HL-60 (cell line): ENCODE data around the gene LRRC8E.
A peak's percentile ranks its signal among the peaks of the same experiment; 100 is the strongest.

ENCODE experiments used
- DNase-seq, 2 experiments: peaks; one replicate each; pipeline ENCODE4 v3.0.0-alpha.2; 2010 to 2020; ENCODE audit warnings: low read depth in 1 of 2, low spot score in 1 of 2
- H3K27ac ChIP-seq: fragments of 250-450 bp; sonication (Bioruptor Pico); replicated peaks from 2 replicates; pipeline ENCODE4 v1.5.1; 2020; ENCODE audit warnings: mild to moderate bottlenecking, moderate library complexity
- H3K27me3 ChIP-seq: fragments of 250-450 bp; sonication (Bioruptor Pico); 2 replicates; pipeline ENCODE4 v1.5.1; 2021; ENCODE audit warnings: mild to moderate bottlenecking, moderate library complexity; ENCODE audit not compliant: insufficient read depth, poor library complexity, severe bottlenecking
- H3K4me3 ChIP-seq: replicated peaks from 2 replicates; pipeline ENCODE4 v1.5.1; 2011; ENCODE audit warnings: mild to moderate bottlenecking, control low read depth, low read length; ENCODE audit not compliant: insufficient read depth
- CTCF ChIP-seq: IDR thresholded peaks from one replicate; pipeline ENCODE4 v1.5.1; 2011; ENCODE audit warnings: low read length, control low read depth, inconsistent platforms; ENCODE audit not compliant: insufficient read depth
- GABPA ChIP-seq: IDR thresholded peaks from 2 replicates; pipeline ENCODE4 v1.6.1; 2012; ENCODE audit warnings: low read depth
- POLR2AphosphoS5 ChIP-seq: IDR thresholded peaks from 2 replicates; pipeline ENCODE4 v1.6.1; 2012; ENCODE audit warnings: low read depth
- SPI1 ChIP-seq: IDR thresholded peaks from 2 replicates; pipeline ENCODE4 v1.6.1; 2012; ENCODE audit warnings: low read depth, mild to moderate bottlenecking, borderline replicate concordance
- TF ChIP-seq, protein P1 (sequence below): IDR thresholded peaks from 2 replicates; pipeline ENCODE4 v1.6.1; 2012; ENCODE audit warnings: low read depth; ENCODE audit not compliant: insufficient replicate concordance

LRRC8E gene

GRCh38 chr19:7932930-7933300, 44.6 kb downstream of the LRRC8E start:
- no peak for DNase-seq
- Histone ChIP-seq H3K27ac (no peak overlapping the region), H3K27me3 (no peaks in the 10 kb centered on the region), H3K4me3 (no peak overlapping the region)
- no peak for TF ChIP-seq SPI1
- no peak for TF ChIP-seq GABPA
- no peak for TF ChIP-seq CTCF
- TF ChIP-seq, protein P1, sequence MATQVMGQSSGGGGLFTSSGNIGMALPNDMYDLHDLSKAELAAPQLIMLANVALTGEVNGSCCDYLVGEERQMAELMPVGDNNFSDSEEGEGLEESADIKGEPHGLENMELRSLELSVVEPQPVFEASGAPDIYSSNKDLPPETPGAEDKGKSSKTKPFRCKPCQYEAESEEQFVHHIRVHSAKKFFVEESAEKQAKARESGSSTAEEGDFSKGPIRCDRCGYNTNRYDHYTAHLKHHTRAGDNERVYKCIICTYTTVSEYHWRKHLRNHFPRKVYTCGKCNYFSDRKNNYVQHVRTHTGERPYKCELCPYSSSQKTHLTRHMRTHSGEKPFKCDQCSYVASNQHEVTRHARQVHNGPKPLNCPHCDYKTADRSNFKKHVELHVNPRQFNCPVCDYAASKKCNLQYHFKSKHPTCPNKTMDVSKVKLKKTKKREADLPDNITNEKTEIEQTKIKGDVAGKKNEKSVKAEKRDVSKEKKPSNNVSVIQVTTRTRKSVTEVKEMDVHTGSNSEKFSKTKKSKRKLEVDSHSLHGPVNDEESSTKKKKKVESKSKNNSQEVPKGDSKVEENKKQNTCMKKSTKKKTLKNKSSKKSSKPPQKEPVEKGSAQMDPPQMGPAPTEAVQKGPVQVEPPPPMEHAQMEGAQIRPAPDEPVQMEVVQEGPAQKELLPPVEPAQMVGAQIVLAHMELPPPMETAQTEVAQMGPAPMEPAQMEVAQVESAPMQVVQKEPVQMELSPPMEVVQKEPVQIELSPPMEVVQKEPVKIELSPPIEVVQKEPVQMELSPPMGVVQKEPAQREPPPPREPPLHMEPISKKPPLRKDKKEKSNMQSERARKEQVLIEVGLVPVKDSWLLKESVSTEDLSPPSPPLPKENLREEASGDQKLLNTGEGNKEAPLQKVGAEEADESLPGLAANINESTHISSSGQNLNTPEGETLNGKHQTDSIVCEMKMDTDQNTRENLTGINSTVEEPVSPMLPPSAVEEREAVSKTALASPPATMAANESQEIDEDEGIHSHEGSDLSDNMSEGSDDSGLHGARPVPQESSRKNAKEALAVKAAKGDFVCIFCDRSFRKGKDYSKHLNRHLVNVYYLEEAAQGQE, result no peak
- no peak for TF ChIP-seq POLR2AphosphoS5

DNA sequence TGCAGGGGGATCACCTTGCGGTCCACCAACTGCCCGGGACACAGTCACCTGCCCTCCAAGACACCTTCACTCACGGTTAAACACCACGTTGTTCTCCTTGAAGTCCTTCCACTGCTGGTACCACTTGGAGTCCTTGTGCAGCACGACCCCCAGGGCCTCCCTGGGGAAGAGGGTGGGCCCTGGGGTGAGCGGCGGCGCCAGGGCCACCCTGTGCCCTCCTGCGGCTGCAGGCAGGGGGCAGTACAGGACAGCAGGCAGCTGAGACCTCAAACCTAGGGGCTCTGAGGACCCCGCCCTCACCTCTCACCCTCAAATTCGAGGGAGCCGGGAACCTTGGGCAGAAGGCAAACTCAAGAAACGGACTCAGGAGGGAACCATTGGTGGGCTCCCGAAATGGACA, 45.1 kb downstream of the LRRC8E start:
- Histone ChIP-seq H3K27ac (no peak overlapping the region), H3K4me3 (no peak overlapping the region), H3K27me3 (no peaks in the 10 kb centered on the region)
- 0 out of 2 replicates have a peak, but pooled peaks have one; percentile 24 for TF ChIP-seq POLR2AphosphoS5
- TF ChIP-seq GABPA, result no peak
- DNase-seq, result no peak

GRCh38 chr19:7933828-7934725, 45.8 kb downstream of the LRRC8E start:
- H3K27ac ChIP-seq, result no peak overlapping the region
- TF ChIP-seq CTCF (no peak), SPI1 (no peak), GABPA (no peak), POLR2AphosphoS5 (no peak)
- TF ChIP-seq, protein P1, result no peak
- no peak overlapping the region for H3K4me3 ChIP-seq
- no peak for DNase-seq
- H3K27me3 ChIP-seq, result no peaks in the 10 kb centered on the region

DNA sequence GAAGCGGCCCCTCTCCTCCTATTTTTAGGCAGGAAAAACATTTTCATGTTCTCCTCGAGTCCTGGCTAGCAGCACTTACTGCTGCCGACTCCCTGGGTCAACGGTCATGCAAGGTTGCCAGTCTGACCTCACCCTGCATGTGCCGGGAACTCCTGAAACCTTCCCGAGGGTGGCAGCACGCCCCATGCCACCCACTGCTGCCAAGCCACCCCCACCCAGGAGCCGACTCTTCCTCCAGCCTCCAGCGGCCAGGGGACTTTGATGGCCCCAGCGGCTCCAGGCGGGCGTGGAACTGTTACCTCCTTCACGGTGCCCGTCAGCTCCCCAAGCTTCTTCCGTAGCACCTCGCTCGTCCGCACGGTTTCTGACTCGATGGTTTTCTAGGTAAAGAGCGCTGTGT, 46.5 kb downstream of the LRRC8E start:
- TF ChIP-seq, protein P1, result no peak
- no peak for TF ChIP-seq CTCF
- no peak for TF ChIP-seq GABPA
- no peak for DNase-seq
- H3K27ac ChIP-seq, result no peak overlapping the region
- H3K4me3 ChIP-seq, result no peak overlapping the region
- no peaks in the 10 kb centered on the region for H3K27me3 ChIP-seq
